Activated CD4-positive, alpha-beta T cell treated with anti-CD3 and anti-CD28 coated beads, Interleukin-2, amount 50 U/mL, for 1 hour (primary cell): Measurements from ENCODE around the gene LIMK2.
"Not testable (repeated sequence)": the region's sequence is repeated elsewhere in the genome, so short reads cannot be mapped to it uniquely, and the experiment has no call there.

Source experiments
- DNase-seq: peaks from one replicate; pipeline ENCODE4 v3.0.0-alpha.2; 2020

Gene LIMK2

GRCh38 chr22:31244943-31245451 is 32.9 kb downstream of the LIMK2 start:
- DNase-seq: no peak

- not testable (repeated sequence) for DNase-seq
These were observed 33.9 kb downstream of the LIMK2 start for GRCh38 chr22:31245998-31246397.

DNA sequence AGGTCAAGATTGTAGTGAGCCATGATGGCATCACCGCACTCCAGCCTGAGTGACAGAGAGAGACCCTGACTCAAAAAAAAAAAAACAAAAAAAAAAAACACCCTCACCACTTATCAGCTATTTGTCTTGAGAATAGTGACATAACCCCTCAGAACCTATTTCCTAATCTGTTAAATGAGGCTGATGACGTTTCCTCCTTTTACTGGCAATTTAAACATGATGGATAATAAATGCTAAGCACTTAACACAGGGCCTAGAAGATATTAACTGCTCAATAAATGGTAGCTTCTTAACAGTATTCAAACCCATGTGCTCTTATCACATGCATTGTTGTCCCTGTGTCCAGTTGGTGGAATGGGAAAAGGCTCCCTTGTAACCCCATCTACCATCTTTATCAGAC is 34.6 kb downstream of the LIMK2 start:
- DNase-seq: no peak

DNA sequence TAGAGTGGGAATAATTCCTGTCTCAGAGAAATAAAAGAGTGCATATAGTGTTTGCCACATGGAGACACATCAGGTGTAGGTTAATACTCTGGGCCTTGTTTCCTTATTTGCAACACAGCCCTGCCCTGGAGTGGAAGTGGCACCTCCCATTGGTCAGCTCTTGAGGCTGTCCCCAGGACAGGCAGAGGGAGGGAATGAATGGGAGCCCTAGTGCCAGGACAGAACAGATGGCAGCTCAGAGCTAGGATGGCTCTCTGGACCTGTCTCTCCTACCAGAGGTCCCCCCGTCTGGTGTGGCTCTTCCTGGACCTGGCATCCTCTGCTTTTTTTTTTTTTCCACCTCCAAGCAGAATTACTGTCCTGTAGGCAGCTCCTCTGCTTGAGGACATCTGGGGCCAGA is 35.6 kb downstream of the LIMK2 start:
- DNase-seq: no peak

GRCh38 chr22:31248138-31248745 is 36.1 kb downstream of the LIMK2 start:
- DNase-seq: peak; percentile 63

DNA sequence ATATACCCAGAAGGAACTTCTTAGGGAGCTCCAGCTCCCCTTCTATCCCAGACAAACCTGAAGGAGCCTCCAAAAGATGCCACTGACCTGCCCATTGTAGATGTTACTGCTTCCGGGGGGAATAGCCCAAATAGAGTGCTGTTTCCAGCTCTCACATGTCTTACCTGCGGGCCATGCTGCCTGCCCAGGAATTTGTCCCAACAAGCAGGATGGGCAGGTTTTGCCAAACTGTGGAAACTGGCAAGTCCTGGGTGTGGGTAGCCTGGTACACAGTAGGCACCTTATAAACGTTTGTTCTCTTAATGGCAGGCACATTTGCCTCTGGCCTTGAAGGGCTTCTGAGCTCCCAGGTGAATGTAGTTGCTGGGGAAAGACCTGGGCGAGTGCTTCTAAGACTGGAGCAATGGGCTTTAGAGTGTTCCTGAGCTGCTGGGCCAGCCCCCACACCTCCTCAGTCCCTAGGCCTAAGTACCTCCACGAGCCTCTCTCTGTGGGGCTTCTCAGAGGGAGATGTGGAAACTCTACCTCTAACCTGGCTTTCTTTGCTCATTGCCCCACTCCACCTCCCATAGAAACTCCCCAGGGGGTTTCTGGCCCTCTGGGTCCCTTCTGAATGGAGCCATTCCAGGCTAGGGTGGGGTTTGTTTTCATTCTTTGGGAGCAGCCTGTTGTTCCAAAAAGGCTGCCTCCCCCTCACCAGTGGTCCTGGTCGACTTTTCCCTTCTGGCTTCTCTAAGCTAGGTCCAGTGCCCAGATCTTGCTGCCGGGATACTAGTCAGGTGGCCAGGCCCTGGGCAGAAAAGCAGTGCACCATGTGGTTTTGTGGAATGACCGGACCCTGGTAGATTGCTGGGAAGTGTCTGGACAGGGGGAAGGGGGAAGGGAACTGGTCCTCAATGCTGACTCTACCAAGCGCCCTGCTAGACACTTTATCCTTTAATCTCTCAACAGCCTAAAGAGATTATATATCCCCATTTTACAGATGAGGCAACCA is 37.2 kb downstream of the LIMK2 start:
- DNase-seq: no peak

- DNase-seq: no peak
These were observed 38.9 kb downstream of the LIMK2 start for GRCh38 chr22:31250740-31251600.

GRCh38 chr22:31253949-31254348 is 41.9 kb downstream of the LIMK2 start:
- no peak for DNase-seq

GRCh38 chr22:31259798-31260473 is 47.8 kb downstream of the LIMK2 start:
- no peak for DNase-seq

DNA sequence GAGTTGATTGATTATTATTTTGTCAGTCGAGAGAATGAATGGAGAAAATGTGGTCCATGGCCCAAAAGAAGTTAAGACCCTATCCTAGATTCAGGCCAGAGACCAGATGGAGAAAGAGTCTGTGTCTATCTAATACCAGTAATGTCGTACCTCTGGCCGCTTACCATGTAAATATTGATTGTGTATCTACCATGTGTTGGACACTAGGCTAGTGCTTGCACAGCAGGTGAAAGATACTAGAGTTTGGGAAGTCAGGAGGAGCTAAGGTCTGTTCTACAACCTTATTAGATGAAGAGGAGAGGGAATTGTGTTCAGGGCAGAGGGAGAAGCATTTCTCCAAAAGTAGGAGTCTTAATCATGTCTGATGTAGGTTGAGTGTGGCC is 48.4 kb downstream of the LIMK2 start:
- DNase-seq: no peak

DNA sequence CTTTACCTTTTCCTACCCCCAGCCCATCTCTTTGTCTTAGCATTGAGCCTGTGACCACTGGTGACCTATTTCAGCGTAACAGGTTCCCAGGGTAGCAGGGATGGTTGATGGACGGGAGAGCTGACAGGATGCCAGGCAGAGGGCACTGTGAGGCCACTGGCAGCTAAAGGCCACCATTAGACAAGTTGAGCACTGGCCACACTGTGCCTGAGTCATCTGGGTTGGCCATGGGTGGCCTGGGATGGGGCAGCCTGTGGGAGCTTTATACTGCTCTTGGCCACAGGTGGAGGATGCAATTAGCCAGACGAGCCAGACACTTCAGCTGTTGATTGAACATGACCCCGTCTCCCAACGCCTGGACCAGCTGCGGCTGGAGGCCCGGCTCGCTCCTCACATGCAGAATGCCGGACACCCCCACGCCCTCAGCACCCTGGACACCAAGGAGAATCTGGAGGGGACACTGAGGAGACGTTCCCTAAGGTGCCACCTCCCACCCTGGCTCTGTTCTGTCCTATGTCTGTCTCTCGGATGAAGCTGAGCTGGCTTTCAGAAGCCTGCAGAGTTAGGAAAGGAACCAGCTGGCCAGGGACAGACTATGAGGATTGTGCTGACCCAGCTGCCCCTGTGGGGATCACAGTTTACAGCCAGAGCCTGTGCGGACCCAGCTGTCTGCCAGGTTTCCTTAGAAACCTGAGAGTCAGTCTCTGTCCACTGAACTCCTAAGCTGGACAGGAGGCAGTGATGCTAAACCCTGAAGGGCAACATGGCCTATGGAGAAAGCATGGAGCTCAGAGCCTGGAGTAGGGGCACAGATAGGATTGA is 50.4 kb downstream of the LIMK2 start:
- no peak for DNase-seq

GRCh38 chr22:31263896-31264640 is 52.0 kb downstream of the LIMK2 start:
- DNase-seq: no peak

GRCh38 chr22:31268281-31268680 is 56.2 kb downstream of the LIMK2 start:
- DNase-seq: no peak

DNA sequence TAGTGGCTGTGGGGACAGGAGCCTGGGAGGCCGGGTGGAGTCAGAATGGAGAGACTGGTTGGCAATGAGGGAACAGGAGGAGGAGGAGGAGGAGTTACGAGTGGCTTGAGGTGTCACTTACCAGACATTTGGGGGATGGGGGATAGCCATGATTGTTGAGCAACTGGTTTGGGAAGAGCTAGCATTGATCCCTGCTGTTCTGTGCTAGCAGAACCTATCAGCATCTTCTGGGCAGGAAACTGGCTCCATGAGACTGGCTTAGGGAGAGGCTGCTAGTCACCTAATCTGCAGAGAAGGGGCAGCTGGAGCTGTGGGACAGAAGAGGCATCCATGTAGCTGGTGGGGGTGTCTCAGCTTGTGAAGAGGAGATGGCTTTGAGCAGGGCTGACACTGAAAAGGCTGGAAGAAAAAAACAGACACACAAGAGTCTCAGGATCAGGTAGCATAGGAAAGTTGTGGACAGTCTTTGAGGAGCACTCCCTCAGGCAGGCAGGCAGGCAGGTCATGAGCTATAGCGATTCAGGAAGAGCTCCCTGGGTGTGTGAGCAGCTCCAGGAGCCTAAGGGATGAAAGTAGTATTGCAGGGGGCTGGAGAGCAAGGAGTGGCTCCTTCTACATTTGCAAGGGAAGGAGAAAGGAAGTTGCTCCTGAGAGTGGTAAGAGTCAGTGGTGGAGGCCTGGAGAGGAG is 57.9 kb downstream of the LIMK2 start:
- no peak for DNase-seq

DNA sequence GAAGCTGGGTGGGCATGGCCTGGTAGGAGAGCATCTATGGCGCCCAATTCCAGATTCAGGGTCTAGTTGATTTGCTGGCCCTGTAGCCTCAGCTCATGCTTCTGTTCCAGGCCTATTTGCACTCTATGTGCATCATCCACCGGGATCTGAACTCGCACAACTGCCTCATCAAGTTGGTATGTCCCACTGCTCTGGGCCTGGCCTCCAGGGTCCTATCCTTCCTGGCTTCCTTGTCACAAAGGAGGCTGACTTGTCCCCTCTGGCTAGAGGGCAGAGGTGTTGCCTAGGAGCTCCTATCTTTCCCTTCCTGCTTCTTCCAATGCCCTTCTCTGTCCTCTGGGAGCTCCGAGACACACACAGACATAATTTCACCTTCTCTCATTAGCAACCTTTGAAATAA is 58.9 kb downstream of the LIMK2 start:
- no peak for DNase-seq

DNA sequence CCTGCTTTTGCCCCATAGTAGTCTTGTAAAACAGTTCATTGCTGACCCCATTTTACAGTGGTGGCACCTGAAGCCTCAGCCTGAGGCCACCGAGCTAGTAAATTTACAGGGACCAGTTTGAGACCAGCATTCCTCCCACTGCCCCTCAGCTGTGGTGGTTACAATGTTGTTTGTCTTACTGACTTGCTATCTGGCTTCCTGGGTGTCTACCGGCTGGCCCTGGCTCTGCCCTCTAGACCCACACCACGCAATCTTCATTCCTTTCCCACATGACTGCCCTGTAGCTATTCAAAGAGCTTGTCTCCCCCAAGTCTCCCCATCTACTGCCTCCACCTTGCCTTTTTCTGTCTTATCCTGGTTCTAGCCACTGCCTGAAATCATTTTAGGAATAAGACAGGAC is 59.4 kb downstream of the LIMK2 start:
- no peak for DNase-seq

DNA sequence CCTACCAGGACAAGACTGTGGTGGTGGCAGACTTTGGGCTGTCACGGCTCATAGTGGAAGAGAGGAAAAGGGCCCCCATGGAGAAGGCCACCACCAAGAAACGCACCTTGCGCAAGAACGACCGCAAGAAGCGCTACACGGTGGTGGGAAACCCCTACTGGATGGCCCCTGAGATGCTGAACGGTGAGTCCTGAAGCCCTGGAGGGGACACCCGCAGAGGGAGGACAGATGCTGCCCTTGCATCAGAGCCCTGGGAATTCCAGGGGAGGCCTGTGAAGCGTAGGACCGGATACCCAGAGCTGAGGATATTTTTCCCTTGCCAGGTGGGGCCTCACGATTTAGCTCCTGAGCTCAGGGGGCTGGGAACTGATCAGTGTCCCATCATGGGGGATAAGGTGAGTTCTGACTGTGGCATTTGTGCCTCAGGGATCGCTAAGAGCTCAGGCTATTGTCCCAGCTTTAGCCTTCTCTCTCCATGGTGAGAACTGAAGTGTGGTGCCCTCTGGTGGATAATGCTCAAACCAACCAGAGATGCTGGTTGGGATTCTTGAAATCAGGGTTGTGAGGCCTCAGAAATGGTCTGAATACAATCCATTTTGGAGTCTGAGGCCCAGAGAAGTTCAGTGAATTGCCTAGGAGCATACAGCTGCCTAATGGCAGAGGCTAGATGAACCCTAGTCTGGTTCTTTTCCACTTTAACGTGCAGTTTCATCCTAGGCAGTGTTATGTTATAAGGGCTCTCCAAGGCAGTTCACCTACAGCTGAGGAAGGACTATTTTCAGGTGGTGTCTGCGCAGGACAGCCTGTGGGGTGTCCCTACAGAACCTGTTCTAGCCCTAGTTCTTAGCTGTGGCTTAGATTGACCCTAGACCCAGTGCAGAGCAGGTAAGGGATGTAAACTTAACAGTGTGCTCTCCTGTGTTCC is 60.7 kb downstream of the LIMK2 start:
- DNase-seq: peak; percentile 53

GRCh38 chr22:31274017-31274416 is 61.9 kb downstream of the LIMK2 start:
- DNase-seq: no peak

DNA sequence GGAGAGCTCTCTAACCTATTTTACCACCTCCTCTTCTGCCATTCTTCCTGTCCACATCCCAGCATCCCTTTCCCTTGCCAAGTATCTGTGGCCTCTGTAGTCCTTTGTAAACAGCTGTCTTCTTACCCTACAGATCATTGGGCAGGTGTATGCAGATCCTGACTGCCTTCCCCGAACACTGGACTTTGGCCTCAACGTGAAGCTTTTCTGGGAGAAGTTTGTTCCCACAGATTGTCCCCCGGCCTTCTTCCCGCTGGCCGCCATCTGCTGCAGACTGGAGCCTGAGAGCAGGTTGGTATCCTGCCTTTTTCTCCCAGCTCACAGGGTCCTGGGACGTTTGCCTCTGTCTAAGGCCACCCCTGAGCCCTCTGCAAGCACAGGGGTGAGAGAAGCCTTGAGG is 62.9 kb downstream of the LIMK2 start:
- DNase-seq: no peak
